NCI-H2029 treated with DMSO at 0.1 percent for 48 hours (cell line): ENCODE measurements around the gene DNAJB4.
"Not testable (repeated sequence)": the region's sequence is repeated elsewhere in the genome, so short reads cannot be mapped to it uniquely, and the experiment has no call there.

Experiments
- DNase-seq: peaks from one replicate; lab custom pipeline; 2025; lab: John Stamatoyannopoulos, UW

Gene DNAJB4

GRCh38 chr1:78004719-78005447 lies at the start of gene DNAJB4:
Gene DNAJB4, plus strand, starts transcription at chr1:78004939. Its CDS starts 172 bp downstream, at chr1:78005111.
- DNase-seq, result no peak

- no peak for DNase-seq
Observed at GRCh38 chr1:77955709-77956108, 49.0 kb upstream of the DNAJB4 start.

GRCh38 chr1:77956464-77956863 lies 48.3 kb upstream of the DNAJB4 start:
- DNase-seq, result no peak

GRCh38 chr1:77958391-77958790 lies 46.3 kb upstream of the DNAJB4 start:
- no peak for DNase-seq

- no peak for DNase-seq
Observed at GRCh38 chr1:77958850-77959249, 45.9 kb upstream of the DNAJB4 start.

GRCh38 chr1:77961392-77961791 lies 43.3 kb upstream of the DNAJB4 start:
- no peak for DNase-seq

- no peak for DNase-seq
Observed at GRCh38 chr1:77966291-77966690, 38.4 kb upstream of the DNAJB4 start.

- no peak for DNase-seq
Observed at GRCh38 chr1:77970192-77970591, 34.5 kb upstream of the DNAJB4 start.

- no peak for DNase-seq
Observed at GRCh38 chr1:77972080-77972479, 32.7 kb upstream of the DNAJB4 start.

GRCh38 chr1:77975386-77975785 lies 29.4 kb upstream of the DNAJB4 start:
- DNase-seq, result no peak

GRCh38 chr1:77975907-77976306 lies 28.8 kb upstream of the DNAJB4 start:
- DNase-seq, result no peak

GRCh38 chr1:77976433-77977076 lies 28.2 kb upstream of the DNAJB4 start:
- no peak for DNase-seq

GRCh38 chr1:77977989-77978292 lies 26.8 kb upstream of the DNAJB4 start:
- no peak for DNase-seq

- DNase-seq, result peak; percentile 94
Observed at GRCh38 chr1:77978293-77978968, 26.3 kb upstream of the DNAJB4 start.

GRCh38 chr1:77978969-77979876 lies 25.5 kb upstream of the DNAJB4 start, which contains the start of gene FUBP1:
Gene FUBP1, minus strand, starts transcription at chr1:77979072. Its CDS starts 68 bp downstream, at chr1:77979004.
- peak; percentile 98 for DNase-seq

GRCh38 chr1:77983352-77983996 lies 21.3 kb upstream of the DNAJB4 start:
- not testable (repeated sequence) for DNase-seq

GRCh38 chr1:77983997-77984355 lies 20.8 kb upstream of the DNAJB4 start:
- DNase-seq, result no peak

- no peak for DNase-seq
Observed at GRCh38 chr1:77984629-77985028, 20.1 kb upstream of the DNAJB4 start.

- DNase-seq, result no peak
Observed at GRCh38 chr1:77986810-77987209, 17.9 kb upstream of the DNAJB4 start.

GRCh38 chr1:77987919-77988318 lies 16.8 kb upstream of the DNAJB4 start:
- no peak for DNase-seq

GRCh38 chr1:77989744-77990143 lies 15.0 kb upstream of the DNAJB4 start:
- DNase-seq, result no peak
